ENCODE results near the gene MMP1. TPM values are rescaled to one million over a fixed set of nuclear protein-coding genes. Genes with fewer than 3 reads are reported as not detected.
A peak's percentile ranks its signal among the peaks of the same experiment; 100 is the strongest.

Gene MMP1
- total RNA-seq, result not detected in 2 replicates

DNA sequence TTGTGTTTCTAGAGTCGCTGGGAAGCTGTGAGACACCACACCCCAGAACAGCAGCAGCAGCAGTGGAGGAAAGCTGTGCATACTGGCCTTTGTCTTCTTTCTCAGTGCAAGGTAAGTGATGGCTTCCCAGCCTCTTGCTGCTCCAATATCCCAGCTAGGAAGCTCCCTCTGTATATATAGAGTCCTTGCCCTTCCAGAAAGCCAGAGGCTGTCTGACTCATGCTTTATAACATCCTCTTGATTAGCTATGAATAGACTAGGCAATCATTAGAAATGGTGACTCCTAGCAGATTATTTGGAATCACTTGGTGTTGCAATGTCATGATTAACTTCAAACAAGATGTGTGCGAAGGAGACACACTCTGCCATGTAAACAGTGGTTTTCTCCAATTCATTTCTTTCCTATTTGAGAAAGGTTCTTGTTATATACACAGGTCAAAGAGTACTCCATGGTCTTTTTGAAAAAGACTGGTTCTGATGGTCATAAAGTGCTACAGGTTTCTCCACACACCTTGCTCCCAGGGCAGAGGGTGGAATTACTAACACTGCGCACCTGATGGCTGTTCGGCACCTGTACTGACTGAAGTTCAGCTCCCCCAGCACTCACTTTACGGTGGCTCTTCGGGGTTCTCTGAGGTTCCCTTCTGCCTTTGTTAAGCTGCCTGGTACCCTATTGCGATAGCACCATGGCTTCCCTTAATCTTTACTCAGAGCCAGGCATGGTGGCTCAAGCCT lies at the start of gene MMP1:
MMP1 (minus strand) TSS at position 149 of the 735 bp plus-strand sequence; CDS start at position 81, 68 bp downstream.
- Mint-ChIP-seq H3K27ac (no peak within 1 kb of the TSS), H3K4me3 (ENCODE audit: low read depth) (no peak within 1 kb of the TSS), H3K27me3 (ENCODE audit: low read depth) (no peaks in the 10 kb centered on the region), H3K36me3 (ENCODE audit: low read depth) (no peaks in the 10 kb centered on the region), H3K9me3 (no peaks in the 10 kb centered on the region), H3K4me1 (ENCODE audit: low read depth) (no peaks in the 10 kb centered on the region)
- intact Hi-C loops (cut with micrococcal nuclease), result no loop called here
- no peak for DNase-seq (ENCODE audit: low spot score)

DNA sequence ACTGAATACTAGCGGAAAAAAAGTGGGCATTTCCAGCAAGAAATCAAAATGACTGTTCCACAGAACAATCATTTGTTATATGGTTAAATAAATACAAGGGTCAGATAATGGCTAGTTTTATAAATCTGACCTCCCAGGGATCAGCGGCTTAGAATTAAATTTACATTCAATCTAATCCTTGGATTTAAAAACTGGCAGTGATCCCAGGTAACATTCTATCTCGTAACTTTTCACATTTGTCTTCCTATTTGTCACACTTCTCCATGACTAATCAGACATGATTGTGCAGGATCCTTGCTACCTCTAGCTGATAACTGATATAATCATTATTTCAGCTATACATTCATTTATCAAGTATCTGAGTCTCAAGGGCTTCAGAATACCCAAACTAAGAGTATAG lies 48.3 kb upstream of the MMP1 start:
- intact Hi-C loops (cut with micrococcal nuclease), result no loop called here
- Mint-ChIP-seq H3K9me3 (no peaks in the 10 kb centered on the region), H3K27me3 (ENCODE audit: low read depth) (peaks cover 2% of the 10 kb centered on the region), H3K4me3 (ENCODE audit: low read depth) (no peak overlapping the region), H3K36me3 (ENCODE audit: low read depth) (no peaks in the 10 kb centered on the region), H3K4me1 (ENCODE audit: low read depth) (no peaks in the 10 kb centered on the region), H3K27ac (no peak overlapping the region)
- DNase-seq (ENCODE audit: low spot score), result no peak

DNA sequence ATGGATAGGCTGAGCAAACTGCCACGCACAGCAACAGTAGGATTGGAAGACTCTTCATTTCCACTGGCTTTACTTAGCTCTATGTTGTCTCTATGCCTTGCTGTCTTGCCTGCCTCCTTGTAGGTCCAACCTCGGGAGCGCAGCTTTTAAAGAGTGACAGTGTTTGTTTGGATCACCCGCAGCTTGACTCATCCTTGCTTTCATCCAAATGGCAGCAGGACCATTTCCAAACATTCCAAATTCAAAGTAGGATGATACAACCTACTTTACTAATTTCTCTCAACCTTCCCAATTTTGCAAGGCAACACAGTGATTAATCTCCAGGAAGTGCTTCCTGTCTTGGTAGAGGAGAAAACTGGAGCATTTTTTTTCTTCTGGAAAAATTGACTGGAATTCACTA lies 45.5 kb upstream of the MMP1 start, which contains the start of gene MMP3:
MMP3 (minus strand) TSS at position 121 of the 400 bp plus-strand sequence; CDS start at position 58, 63 bp downstream.
- no peak for DNase-seq (ENCODE audit: low spot score)
- Mint-ChIP-seq H3K4me3 (ENCODE audit: low read depth) (no peak within 1 kb of the TSS), H3K27me3 (ENCODE audit: low read depth) (peaks cover 2% of the 10 kb centered on the region), H3K9me3 (no peaks in the 10 kb centered on the region), H3K27ac (no peak within 1 kb of the TSS), H3K36me3 (ENCODE audit: low read depth) (no peaks in the 10 kb centered on the region), H3K4me1 (ENCODE audit: low read depth) (no peaks in the 10 kb centered on the region)
- intact Hi-C loops (cut with micrococcal nuclease), result no loop called here

DNA sequence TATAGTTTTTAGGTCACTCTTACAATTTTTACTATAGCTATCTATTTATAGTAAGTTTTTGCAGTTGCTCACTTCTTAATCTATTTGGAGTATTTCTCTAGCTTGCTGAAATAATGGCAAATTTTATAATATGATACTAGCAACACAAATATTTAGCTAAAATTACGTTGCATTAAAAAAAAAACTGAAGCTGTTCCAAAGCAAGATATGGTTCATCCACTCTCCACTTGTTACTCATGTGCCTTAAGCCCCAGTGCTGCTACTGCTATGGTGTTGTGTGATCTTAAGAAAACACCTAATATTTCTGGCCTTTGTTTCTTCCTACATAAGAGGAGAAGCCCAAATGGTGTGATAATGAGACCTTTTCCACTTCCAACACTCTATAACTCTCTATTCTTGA lies 45.0 kb upstream of the MMP1 start:
- H3K4me1 Mint-ChIP-seq (ENCODE audit: low read depth), result no peaks in the 10 kb centered on the region
- intact Hi-C loops (cut with micrococcal nuclease), result no loop called here
- no peaks in the 10 kb centered on the region for H3K36me3 Mint-ChIP-seq (ENCODE audit: low read depth)
- H3K4me3 Mint-ChIP-seq (ENCODE audit: low read depth), result no peak overlapping the region
- no peak overlapping the region for H3K27ac Mint-ChIP-seq
- H3K9me3 Mint-ChIP-seq, result no peaks in the 10 kb centered on the region
- peaks cover 2% of the 10 kb centered on the region for H3K27me3 Mint-ChIP-seq (ENCODE audit: low read depth)
- DNase-seq (ENCODE audit: low spot score), result no peak

DNA sequence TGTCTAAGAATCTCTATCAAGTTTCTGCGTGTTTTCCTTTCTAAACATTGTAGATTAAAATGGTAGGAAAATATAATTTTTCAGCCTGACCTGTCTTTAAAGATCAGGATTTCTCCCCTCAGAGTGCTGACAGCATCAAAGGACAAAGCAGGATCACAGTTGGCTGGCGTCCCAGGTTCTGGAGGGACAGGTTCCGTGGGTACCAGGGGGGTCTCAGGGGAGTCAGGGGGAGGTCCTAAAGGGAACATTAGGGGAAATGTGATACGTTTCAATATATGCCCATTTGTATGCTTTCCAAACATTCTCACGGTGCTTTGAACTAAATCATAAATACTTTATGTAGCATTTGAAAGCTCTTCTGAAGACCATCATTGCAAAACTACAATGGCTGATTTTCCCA lies 42.1 kb upstream of the MMP1 start:
- no peaks in the 10 kb centered on the region for H3K4me1 Mint-ChIP-seq (ENCODE audit: low read depth)
- H3K9me3 Mint-ChIP-seq, result no peaks in the 10 kb centered on the region
- no peak overlapping the region for H3K4me3 Mint-ChIP-seq (ENCODE audit: low read depth)
- H3K36me3 Mint-ChIP-seq (ENCODE audit: low read depth), result no peaks in the 10 kb centered on the region
- DNase-seq (ENCODE audit: low spot score), result no peak
- no peak overlapping the region for H3K27ac Mint-ChIP-seq
- intact Hi-C loops (cut with micrococcal nuclease), result no loop called here
- peaks cover 2% of the 10 kb centered on the region for H3K27me3 Mint-ChIP-seq (ENCODE audit: low read depth)

DNA sequence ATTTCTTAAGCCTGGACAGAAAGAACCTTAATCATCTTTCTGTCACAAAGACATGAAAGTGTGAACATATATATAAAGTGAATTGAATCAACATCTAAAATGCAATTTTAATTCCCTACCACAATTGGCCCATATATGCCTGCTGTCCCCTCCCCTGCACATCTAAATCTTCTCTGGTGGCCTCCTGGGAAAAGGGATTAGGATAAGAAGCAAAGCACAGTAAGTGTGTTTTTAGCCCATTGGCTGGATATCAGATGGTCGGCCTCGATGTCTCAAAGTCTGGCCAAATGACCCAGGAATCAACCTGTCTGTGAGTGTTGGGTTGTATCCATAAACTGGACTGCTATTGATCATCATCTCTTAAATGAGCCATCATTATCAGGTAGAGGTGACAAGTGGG lies 39.7 kb upstream of the MMP1 start:
- H3K9me3 Mint-ChIP-seq, result no peaks in the 10 kb centered on the region
- H3K27ac Mint-ChIP-seq, result no peak overlapping the region
- no peak for DNase-seq (ENCODE audit: low spot score)
- H3K4me3 Mint-ChIP-seq (ENCODE audit: low read depth), result no peak overlapping the region
- peaks cover under 1% of the 10 kb centered on the region for H3K27me3 Mint-ChIP-seq (ENCODE audit: low read depth)
- intact Hi-C loops (cut with micrococcal nuclease), result no loop called here
- H3K36me3 Mint-ChIP-seq (ENCODE audit: low read depth), result no peaks in the 10 kb centered on the region
- H3K4me1 Mint-ChIP-seq (ENCODE audit: low read depth), result no peaks in the 10 kb centered on the region

DNA sequence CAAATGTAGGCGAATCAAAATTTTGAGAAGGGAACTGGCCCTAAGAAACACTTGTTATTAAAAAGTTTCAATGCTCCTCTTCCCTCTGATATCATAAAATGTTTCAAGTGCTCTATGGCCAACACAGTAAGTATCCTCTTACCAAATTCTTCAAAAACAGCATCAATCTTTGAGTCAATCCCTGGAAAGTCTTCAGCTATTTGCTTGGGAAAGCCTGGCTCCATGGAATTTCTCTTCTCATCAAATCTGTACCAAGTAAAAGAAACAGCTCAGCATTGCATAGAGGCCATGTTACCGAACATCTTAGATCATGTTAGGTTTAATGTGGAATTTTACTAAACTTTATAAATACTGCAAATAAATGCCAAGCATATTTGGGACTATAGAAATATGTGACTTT lies 39.2 kb upstream of the MMP1 start:
- Mint-ChIP-seq H3K27ac (no peak overlapping the region), H3K27me3 (ENCODE audit: low read depth) (peaks cover 4% of the 10 kb centered on the region), H3K4me3 (ENCODE audit: low read depth) (no peak overlapping the region), H3K4me1 (ENCODE audit: low read depth) (no peaks in the 10 kb centered on the region), H3K36me3 (ENCODE audit: low read depth) (no peaks in the 10 kb centered on the region), H3K9me3 (no peaks in the 10 kb centered on the region)
- no peak for DNase-seq (ENCODE audit: low spot score)
- intact Hi-C loops (cut with micrococcal nuclease), result no loop called here

DNA sequence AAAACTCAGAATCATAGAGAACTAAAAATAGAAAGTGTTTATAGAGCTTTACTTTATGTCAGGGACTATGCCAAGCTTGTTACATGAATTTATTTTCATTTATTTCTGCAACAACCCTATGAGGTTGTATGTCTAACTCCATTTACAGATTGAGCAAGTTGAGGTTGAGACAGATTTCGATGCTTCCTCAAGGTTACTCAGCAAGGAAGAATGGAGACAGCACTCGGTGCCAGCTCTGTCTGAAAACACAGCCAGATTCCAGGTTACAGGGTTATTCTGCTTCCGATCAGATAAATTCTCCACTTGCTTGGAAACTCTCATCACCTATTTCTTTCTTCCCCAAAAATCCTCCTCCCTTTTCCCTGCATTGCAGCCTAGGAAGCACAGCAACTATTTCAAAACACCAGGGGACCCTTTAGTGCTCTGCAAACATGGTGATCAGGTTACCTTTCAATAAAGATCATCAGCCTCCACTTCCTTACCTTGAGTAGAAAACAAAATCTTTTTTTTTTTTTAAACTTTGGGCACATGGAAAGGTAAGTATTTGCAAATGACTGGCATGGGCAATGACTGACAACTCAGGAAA lies 38.4 kb upstream of the MMP1 start:
- no peak overlapping the region for H3K4me3 Mint-ChIP-seq (ENCODE audit: low read depth)
- no peaks in the 10 kb centered on the region for H3K9me3 Mint-ChIP-seq
- H3K27me3 Mint-ChIP-seq (ENCODE audit: low read depth), result peaks cover 10% of the 10 kb centered on the region
- no peaks in the 10 kb centered on the region for H3K4me1 Mint-ChIP-seq (ENCODE audit: low read depth)
- no peak overlapping the region for H3K27ac Mint-ChIP-seq
- intact Hi-C loops (cut with micrococcal nuclease), result no loop called here
- no peaks in the 10 kb centered on the region for H3K36me3 Mint-ChIP-seq (ENCODE audit: low read depth)
- no peak for DNase-seq (ENCODE audit: low spot score)

DNA sequence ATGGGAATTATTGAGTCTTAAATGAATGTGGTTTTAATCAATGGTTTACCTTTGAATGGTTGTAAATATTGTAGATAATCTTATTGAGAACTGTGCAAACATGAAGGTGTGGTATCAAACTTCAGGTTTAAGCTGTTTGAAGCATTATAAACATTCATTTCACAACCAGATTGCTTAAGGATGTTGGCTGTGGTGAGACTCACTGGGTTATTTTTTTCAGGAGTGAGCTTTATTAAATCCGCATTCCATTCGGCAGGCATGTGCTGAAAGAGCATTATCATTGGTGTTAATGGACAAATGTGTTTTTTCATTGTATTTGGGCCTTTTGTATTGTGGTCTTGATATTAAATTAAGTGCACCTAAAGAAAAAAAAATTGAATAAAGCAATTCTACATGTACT lies 35.8 kb upstream of the MMP1 start:
- H3K4me1 Mint-ChIP-seq (ENCODE audit: low read depth), result no peaks in the 10 kb centered on the region
- no peak for DNase-seq (ENCODE audit: low spot score)
- H3K36me3 Mint-ChIP-seq (ENCODE audit: low read depth), result no peaks in the 10 kb centered on the region
- peaks cover 23% of the 10 kb centered on the region for H3K27me3 Mint-ChIP-seq (ENCODE audit: low read depth)
- intact Hi-C loops (cut with micrococcal nuclease), result no loop called here
- H3K27ac Mint-ChIP-seq, result no peak overlapping the region
- H3K4me3 Mint-ChIP-seq (ENCODE audit: low read depth), result no peak overlapping the region
- H3K9me3 Mint-ChIP-seq, result no peaks in the 10 kb centered on the region

DNA sequence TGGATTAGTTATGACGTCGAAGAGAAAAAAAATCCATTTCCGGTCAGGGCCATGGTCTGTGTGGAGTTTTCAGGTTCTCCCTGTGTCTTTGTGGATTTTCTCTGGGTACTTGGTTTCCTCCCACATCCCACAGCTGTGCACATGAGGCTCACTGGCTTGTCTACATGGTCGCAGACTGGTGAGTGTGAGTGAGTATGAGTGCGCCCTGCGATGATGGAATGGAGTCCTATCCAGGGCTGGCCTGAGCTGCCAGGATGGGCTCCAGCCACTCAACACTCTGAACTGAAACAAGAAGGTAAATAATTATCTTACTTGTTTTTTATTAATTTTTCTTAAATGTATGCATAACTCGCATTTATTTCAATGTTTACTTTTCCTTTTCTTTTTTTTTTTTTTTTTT lies 34.7 kb upstream of the MMP1 start:
- H3K4me1 Mint-ChIP-seq (ENCODE audit: low read depth), result no peaks in the 10 kb centered on the region
- no peaks in the 10 kb centered on the region for H3K9me3 Mint-ChIP-seq
- intact Hi-C loops (cut with micrococcal nuclease), result no loop called here
- H3K27me3 Mint-ChIP-seq (ENCODE audit: low read depth), result peaks cover 23% of the 10 kb centered on the region
- H3K36me3 Mint-ChIP-seq (ENCODE audit: low read depth), result no peaks in the 10 kb centered on the region
- no peak overlapping the region for H3K4me3 Mint-ChIP-seq (ENCODE audit: low read depth)
- DNase-seq (ENCODE audit: low spot score), result no peak
- H3K27ac Mint-ChIP-seq, result no peak overlapping the region

DNA sequence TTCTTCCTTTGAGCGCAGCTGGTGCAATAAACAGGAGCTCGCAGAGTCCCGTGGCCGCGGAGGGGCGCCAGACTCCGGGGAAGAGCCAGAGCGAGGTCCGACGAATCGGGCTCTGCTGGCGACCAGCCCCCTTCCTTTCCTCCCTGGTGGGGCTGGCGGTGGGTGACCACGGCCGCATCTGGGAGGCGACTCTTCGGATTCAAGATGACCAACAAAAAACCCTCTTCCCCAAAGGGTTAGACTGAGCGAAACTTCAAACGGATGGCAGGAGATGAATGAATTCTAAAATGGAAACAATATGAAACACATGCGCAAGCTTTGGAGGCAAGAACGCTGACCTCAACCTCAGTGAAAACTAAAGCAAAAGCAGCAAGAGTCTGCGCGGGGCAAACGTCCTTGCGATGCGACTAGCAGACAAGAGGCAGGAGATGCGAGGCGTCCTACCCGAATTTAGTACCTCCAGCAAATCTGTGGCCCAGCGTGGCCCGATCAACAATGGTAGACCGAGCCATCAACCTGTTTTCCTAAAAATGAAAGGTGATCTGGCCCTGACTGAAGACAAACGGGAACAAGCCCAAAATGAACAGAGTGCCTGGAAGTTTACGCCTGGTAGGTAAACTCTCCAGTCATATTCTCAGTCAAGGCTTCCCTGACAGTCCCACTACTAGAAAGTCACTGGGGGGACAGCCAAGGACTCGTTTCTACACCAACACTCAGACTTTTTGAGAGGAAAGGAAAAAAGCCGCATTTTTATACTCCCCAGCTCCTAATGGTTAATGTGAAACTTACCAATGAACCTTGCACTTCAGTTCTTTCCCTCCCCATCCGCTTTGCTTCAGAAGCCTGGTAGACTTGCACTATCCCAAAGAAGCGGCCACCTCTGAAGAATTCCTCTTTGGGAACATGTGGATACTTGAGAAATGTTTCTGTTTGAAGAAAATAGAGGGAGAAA lies 33.8 kb upstream of the MMP1 start:
- Mint-ChIP-seq H3K4me1 (ENCODE audit: low read depth) (no peaks in the 10 kb centered on the region), H3K27me3 (ENCODE audit: low read depth) (peaks cover 23% of the 10 kb centered on the region)

DNA sequence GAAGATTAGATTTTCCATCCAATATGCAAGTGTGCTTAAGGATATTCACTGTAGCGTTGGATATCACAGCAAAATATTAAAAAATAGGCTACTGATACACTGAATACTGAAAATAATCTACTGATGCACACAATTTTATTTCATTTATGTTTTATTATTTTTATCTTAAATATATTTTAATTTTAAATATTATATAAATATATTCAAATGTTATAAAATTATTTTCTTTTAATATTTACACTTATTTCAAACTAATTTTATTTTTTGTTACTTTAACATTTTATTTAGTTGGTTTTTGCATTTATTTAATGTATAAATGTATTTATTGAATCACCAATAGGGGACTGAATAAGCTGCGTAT lies 33.1 kb upstream of the MMP1 start:
- Mint-ChIP-seq H3K9me3 (no peaks in the 10 kb centered on the region), H3K27me3 (ENCODE audit: low read depth) (peaks cover 23% of the 10 kb centered on the region), H3K4me1 (ENCODE audit: low read depth) (no peaks in the 10 kb centered on the region), H3K4me3 (ENCODE audit: low read depth) (no peak overlapping the region), H3K36me3 (ENCODE audit: low read depth) (no peaks in the 10 kb centered on the region), H3K27ac (no peak overlapping the region)
- intact Hi-C loops (cut with micrococcal nuclease), result no loop called here
- no peak for DNase-seq (ENCODE audit: low spot score)

More for the DNA sequence above, 33.8 kb upstream of the MMP1 start:
- Mint-ChIP-seq H3K27ac (no peak overlapping the region), H3K9me3 (no peaks in the 10 kb centered on the region), H3K36me3 (ENCODE audit: low read depth) (no peaks in the 10 kb centered on the region), H3K4me3 (ENCODE audit: low read depth) (peak overlapping the region; percentile 38)
- DNase-seq (ENCODE audit: low spot score), result no peak
- intact Hi-C loops (cut with micrococcal nuclease), result no loop called here
